LNCaP clone FGC (cell line): ENCODE results near the gene OR51D1.

Source experiments
- DNase-seq: peaks from one replicate; pipeline ENCODE4 v3.0.0-alpha.2; 2011; ENCODE audit warnings: low read depth
- H3K4me3 ChIP-seq: 2 replicates; pipeline ENCODE4 v1.5.1; 2011; ENCODE audit warnings: mild to moderate bottlenecking, low read depth, low read length, control low read depth
- TF ChIP-seq, protein P1 (sequence below): IDR thresholded peaks from 2 replicates; pipeline ENCODE4 v1.5.1; 2012; ENCODE audit warnings: mild to moderate bottlenecking; ENCODE audit not compliant: control insufficient read depth, insufficient read depth; ENCODE audit errors: extremely low read depth

Gene OR51D1, protein sequence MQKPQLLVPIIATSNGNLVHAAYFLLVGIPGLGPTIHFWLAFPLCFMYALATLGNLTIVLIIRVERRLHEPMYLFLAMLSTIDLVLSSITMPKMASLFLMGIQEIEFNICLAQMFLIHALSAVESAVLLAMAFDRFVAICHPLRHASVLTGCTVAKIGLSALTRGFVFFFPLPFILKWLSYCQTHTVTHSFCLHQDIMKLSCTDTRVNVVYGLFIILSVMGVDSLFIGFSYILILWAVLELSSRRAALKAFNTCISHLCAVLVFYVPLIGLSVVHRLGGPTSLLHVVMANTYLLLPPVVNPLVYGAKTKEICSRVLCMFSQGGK

DNA sequence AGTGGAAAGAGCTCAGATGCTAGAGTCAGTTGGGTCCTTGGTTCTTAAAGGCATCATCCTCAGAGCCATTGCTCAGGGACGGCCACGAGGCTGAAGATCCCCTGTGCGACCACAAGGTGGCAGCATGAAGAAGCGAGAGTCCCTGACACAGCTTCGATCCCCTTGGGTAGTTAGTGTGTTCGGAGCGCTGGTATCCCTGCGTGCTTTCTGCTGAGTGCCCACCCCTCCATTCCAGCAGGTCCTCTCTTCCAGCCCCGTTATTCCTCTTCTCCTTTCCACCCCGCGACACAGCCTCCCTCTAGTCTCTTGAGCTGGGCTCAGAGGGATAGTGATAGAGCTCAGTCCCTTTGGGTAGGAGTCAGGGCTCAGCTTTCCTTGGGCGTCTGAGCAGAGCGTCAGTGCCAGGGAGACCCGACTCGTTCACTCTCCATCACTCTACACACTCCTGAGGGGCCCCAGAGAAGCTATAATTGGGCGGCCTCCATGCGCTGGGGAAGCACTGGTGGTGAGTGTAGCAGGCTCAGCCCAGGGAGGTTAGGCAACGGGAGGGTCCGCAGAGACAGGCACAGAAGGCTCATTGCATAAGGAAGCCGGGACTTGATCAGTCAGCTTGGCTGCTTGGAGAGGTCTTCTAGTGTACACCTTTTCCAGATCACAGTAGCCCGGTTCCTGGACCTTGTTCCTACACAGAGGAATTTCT, at the start of gene OR51D1:
Gene OR51D1 (plus strand): TSS at position 516 of the 700 bp plus-strand sequence. CDS start 2,314 bp downstream, outside the sequence.
- no peak within 1 kb of the TSS for H3K4me3 ChIP-seq
- TF ChIP-seq, protein P1, sequence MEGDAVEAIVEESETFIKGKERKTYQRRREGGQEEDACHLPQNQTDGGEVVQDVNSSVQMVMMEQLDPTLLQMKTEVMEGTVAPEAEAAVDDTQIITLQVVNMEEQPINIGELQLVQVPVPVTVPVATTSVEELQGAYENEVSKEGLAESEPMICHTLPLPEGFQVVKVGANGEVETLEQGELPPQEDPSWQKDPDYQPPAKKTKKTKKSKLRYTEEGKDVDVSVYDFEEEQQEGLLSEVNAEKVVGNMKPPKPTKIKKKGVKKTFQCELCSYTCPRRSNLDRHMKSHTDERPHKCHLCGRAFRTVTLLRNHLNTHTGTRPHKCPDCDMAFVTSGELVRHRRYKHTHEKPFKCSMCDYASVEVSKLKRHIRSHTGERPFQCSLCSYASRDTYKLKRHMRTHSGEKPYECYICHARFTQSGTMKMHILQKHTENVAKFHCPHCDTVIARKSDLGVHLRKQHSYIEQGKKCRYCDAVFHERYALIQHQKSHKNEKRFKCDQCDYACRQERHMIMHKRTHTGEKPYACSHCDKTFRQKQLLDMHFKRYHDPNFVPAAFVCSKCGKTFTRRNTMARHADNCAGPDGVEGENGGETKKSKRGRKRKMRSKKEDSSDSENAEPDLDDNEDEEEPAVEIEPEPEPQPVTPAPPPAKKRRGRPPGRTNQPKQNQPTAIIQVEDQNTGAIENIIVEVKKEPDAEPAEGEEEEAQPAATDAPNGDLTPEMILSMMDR: peak; percentile 93
- DNase-seq: peak; percentile 82

DNA sequence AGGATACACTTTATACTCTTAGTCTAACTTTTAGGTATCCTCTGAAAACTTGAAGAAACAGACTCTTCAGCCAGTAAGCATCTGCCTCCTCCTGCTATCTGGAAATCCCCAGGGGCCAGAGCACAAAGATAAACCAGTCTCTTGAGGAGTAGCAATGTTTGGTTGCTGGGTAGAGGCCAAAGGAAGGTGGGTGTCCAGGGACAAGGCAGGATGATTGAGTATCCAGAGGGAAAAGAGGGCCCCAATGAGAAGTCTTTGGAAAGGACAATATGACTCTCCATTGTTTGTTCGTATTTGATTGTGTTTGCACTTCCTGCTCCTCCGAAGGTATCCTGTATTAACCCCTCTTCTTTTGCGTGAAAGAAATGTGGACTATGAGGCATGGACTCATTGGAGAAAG, 48.3 kb upstream of the OR51D1 start:
- DNase-seq: peak; percentile 70
- no peak overlapping the region for H3K4me3 ChIP-seq
- TF ChIP-seq, protein P1: no peak

DNA sequence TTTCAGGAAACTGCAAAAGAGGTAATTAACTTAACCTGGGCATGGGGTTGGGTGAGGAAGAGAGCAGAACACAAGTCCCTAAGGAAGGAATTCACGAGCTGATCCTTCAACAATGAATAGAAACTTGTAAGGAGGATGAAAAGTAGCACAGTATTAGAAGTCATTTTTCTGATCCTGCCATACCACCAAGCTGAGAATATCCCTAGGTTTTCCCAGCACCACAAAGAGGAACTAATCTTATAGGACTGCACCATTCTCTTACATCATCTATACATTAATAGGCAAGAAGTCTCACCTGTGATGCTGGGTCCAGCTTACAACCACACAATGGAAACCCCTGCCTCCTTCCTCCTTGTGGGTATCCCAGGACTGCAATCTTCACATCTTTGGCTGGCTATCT, 43.5 kb upstream of the OR51D1 start, which contains the start of gene OR52I1:
Gene OR52I1 (plus strand): TSS at position 301 of the 400 bp plus-strand sequence. CDS start 0 bp downstream, at position 301.
- no peak for DNase-seq
- H3K4me3 ChIP-seq: no peak within 1 kb of the TSS
- TF ChIP-seq, protein P1: no peak

DNA sequence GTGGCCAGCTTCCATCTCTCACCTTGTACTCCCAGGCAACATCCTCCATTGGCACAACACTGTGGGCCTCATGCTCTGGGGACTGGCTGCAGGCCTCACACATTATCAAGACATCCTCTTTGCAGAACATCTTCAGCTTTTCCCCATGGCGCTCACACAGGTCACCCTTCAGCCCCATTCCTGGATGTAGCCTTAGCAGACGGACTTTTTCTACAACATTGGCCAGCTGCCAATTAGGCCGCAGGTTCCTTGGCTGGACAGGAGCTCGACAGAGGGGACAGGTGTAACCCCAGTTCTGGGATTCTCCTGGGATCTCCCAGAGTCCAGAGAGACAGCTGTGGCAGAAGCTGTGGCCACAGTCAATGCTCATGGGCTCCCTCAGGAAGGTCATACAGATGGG, 32.2 kb upstream of the OR51D1 start:
- TF ChIP-seq, protein P1: no peak
- no peak for DNase-seq
- H3K4me3 ChIP-seq: no peak overlapping the region; the same call in 1 of the 2 replicates

DNA sequence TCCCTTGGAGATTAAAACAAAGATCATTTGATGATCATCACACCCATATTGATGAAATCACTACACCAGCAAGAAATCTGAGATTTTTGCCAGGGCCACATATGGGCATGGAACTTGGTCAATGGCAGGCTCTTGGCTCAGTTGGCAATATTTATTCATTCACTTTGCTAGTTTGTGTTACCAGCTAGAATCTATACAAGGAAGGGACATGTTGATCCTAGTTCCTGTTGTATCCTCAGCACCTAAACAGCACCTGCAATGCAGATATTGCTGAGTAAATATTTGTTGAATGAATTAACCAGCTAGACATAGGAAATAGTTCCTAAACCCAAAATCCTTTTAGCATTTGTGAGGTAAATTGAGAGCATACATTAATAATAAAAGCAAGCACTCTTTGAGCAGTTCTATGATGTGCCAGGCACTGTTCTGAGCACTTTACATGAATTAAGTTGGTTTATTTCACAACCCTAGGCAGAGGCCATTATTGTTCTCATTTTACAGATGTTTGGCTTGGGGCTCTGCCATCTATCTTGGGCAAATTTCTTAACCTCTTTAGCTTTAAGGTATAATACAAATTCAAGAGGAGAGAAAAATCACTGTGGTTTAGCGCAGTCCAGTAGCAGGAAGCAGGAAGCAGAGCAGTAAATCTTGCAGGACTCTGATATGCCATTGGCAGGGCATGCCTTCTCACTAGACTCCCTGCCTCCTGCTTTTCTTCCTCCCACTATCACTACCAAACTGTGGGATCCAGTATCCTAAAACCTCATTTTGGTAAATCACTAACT, 30.9 kb upstream of the OR51D1 start:
- peak; percentile 91 for DNase-seq
- TF ChIP-seq, protein P1: no peak
- H3K4me3 ChIP-seq: peak overlapping the region; percentile 84

DNA sequence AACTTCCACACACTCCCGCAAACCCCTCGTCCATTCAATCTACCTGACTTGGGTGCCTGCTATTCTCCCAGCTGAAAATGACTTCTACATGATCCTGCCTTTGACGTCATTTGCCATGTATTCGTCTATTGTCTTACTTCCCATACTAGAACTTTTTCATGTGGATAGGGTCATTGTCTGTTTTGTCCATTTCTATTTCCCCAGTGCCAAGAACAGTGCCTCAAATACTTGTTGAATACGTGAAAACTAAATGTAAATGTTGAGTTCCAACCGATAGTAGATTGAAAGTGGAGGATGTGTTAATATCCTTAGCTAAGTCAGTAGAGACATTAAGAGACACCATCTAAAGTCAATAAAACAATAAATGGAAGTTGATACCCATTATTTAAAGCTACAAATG, 30.2 kb upstream of the OR51D1 start:
- peak; percentile 4 for DNase-seq
- peak overlapping the region; percentile 84 for H3K4me3 ChIP-seq
- TF ChIP-seq, protein P1: no peak
